ENCODE measurements around the gene MBP. TPM values are rescaled to one million over a fixed set of nuclear protein-coding genes. Genes with fewer than 3 reads are reported as not detected.
A peak's percentile ranks its signal among the peaks of the same experiment; 100 is the strongest.

Gene MBP
- total RNA-seq, 1 donor from 2014 or later: 3.2 TPM

DNA sequence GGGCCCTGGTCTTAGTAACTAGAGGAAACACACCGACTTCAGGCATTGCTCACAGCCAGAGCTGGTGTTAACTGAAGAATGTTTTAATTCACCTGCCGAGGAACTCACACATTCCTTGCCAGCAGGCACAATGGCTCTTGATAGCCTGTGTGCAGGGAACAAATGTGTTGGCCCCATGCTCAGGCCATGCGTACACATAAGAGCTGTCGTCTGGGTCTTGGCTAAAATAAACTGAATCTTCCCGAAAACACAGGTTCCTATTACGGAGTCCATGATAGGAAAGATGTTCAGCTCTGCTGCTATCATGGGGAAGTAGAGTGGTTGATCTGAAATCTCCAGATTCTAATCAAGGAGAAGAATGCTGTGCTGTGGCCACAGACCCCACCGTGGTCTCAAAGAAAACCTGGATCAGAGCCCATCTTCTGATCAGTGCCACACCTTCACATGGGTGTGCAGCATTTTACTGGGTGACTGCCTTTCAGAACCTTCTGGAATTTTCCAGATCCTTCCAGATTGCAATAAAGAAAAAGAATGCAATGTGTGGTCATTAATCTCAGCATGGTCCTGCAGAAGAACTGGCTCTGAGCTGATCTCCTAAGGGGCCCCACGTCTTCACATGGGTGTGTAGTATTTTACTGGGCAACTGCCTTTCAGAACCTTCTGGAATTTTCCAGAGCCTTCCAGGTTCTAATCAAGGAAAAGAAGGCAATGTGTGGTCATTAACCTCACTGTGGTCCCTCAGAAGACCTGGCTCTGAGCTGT is 17.2 kb downstream of the MBP start:
- no peak for DNase-seq (ENCODE audit: low read depth)

DNA sequence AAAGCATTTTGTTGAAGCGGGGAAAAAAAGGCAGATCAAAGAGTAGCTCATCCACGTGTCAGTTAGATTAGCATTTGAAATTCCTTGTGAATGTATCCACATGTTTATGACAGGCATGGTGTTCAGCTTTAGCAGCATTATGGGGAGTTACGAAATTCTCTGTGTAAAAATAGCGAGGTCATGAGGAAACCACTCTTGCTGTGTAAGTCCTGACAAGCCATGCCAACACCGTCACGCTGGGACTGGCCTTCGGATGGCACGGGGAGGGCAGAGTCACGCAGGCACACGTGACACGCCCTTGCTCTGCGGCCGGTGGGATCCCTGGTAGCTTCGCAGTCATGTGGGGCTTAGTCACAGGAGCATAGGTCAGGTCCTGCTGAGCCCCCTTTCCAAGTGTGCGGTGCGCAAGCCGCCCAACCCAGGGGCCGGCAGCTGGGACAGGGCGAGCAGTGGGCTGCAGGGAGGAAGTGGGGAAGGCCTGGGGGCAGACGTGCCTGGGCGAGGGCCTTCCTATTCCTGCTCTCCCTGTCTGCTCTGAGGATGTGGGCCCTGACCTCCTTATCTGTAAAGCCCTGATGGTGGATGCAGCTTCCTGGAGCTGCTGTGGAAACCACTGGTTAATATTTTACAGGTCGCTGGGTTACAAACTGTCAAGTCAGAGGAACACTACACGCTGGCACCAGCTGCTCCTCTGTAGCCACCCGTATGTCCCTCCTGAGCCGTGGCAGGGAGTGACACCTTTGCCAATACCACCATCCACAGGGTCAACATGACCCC is 18.0 kb downstream of the MBP start:
- DNase-seq (ENCODE audit: low read depth): peak; percentile 96

DNA sequence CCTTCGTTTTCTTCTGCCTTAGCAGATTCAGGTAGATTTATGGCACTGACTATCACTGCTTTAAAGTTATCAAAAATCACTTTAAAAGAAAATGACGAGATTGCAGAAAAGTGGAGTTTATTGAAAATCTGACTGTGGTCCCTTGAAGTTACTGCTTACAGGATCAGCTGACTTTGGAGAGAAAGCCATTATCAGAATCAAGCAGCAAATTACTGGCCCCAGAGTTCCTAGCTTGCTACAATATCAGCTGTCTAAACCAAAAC is 18.5 kb downstream of the MBP start:
- DNase-seq (ENCODE audit: low read depth): no peak

DNA sequence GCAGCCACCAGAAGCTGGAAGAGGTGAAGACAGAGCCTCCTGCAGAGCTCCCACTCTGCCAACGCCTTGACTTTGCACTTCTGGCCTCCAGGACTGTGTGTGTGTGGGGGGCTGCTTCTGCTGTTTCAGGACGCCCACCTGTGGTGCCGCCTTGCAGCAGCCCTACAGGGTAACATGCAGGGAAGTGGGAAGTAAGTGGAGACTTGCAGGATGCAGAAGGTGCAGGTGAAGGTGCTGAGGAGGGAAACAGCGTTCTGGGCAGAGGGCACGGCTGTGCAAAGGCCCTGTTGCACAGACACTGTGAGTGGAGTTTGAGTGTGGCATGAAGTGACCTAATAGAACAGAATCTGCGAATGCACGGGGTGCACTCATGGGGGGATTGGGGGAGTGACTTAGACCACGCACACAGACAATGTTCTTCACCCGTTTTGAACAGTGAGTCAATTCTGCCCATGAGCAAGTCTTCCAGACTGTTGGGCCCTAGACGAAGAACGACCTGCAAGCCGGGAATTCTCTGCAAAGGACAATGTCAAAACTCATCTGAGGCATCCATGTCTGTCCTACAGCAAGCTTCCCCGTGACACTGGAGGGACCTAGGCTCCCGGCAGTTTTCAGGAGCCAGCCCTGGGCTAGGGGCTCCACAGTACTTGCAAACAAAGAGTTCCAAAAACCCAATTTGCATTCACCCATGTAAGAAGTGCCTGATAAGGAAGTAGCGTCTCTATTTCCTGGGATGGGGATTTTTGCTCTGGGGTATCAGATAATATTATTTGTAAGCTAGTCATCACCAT is 19.0 kb downstream of the MBP start:
- no peak for DNase-seq (ENCODE audit: low read depth)

DNA sequence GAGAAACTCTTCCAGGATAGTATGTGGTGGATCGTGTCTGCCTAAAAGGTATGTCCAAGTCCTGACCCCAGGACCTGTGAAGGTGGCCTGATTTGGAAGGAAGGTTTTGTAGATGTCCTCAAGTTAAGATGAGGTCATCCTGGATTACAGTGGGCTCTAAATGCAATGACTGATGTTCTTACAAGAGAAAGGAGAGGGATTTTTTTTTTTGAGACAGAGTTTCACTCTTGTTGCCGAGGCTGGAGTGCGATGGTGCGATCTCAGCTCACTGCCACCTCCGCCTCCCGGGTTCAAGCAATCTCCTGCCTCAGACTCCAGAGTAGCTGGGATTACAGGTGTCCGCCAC is 19.9 kb downstream of the MBP start:
- DNase-seq (ENCODE audit: low read depth): no peak

DNA sequence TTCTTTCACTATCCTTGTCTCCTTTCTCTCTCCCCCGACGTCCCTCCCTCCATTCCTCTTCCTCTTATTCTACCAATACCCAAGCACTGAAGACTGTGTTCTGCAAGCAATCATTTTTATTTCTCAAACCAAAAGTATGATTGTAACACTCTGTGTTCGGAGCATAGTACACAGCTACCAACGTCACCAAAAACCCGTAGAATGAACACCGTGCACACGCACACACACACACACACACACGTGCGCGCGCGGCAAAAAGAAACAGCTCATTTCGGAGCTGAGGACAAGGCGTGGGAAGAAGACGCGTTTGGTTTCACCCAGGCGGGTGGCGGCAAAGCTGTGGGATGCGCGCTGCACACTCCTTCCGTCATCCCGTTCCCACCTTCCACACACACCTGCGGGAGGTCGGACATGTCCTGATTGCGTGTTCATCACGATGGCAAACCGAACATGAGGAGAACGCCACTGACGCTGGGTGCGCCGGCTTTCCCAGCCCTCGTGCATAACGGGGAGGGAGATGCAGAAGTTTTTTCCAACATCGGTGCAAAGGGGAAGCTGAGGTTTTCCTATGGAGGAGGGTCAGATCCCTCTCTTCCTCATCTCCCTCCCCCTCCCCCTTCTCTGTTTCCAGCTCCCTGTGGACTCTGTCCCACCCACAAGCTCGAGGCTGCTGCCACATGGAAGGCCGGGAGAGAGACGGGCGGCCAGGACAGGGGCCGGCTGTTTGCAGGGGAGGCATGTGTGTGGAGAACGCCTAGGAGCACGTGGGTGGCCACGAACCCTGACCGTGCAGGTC is 20.4 kb downstream of the MBP start:
- no peak for DNase-seq (ENCODE audit: low read depth)

DNA sequence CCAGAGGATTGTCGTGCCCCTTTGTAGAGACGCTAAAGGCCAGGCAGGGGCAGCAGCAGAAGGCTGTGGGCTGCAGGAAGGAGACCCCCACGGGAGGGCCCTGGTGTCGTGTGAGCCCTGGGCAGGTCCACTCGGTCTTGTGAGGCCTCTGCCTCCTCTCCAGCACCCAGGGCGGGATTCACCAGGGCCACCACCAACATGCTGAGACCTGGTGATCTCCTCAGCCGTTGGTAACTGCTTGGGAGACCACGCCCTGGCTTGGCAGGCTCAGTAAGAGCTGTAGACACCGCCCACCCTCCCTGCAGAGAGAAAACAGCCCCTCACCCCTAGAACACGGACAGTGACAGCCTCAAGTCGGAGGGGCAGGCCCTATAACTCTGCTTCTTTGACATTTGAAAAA is 21.1 kb downstream of the MBP start:
- DNase-seq (ENCODE audit: low read depth): no peak

DNA sequence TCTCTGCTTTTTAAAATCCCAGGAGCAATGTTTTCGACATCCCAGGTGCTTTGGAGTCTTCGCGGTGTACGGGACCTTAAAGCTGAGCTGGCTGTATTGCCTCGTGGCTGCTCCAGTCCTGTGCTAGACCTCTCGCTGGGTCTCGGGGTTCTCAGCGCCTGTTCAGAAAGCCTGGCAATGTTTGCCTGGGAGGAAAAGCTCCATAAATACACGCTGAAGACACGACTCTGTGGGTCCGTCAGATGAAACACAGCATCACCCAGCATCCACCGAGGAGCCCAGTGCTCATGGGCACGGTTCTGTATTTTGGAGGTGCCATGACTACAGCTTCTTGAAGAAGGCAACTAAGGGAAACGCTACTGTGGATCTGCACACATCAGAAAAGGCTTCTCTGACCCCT is 21.6 kb downstream of the MBP start:
- no peak for DNase-seq (ENCODE audit: low read depth)

DNA sequence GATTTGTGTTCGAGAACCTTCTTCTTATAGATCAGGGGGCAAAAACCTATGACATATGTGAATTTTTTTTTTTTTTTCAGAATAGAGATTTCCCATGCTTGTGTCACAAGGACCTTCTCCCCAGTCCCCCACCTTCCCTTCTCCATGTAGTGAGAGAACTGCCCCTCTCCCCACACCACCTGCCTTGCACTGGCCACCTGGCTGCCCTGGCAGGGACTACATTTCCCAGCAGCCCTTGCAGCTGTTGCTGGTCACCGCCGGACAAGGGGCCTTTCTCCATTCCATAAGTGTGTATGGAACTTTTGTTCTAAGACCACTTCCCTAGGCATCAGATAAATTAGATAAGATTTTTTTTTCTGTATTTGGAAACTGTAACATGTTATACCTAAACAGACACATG is 22.2 kb downstream of the MBP start:
- DNase-seq (ENCODE audit: low read depth): no peak

DNA sequence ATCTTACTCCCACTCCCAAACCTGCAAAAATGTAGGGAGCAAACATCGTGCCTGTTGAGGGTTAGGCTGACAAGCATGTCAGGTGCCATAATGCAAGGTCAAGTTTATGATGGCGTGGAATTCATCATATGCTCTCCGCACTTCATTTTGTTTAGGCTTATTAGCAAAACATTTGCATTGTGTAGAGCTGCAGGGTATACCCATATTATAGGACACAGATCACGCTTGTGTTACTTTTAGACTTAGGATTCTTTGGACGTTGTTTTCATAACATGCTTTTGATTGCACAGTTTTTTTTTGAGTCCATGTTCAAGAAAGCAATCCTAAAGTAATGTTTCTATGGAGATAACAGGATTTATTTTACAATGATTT is 22.9 kb downstream of the MBP start:
- no peak for DNase-seq (ENCODE audit: low read depth)

DNA sequence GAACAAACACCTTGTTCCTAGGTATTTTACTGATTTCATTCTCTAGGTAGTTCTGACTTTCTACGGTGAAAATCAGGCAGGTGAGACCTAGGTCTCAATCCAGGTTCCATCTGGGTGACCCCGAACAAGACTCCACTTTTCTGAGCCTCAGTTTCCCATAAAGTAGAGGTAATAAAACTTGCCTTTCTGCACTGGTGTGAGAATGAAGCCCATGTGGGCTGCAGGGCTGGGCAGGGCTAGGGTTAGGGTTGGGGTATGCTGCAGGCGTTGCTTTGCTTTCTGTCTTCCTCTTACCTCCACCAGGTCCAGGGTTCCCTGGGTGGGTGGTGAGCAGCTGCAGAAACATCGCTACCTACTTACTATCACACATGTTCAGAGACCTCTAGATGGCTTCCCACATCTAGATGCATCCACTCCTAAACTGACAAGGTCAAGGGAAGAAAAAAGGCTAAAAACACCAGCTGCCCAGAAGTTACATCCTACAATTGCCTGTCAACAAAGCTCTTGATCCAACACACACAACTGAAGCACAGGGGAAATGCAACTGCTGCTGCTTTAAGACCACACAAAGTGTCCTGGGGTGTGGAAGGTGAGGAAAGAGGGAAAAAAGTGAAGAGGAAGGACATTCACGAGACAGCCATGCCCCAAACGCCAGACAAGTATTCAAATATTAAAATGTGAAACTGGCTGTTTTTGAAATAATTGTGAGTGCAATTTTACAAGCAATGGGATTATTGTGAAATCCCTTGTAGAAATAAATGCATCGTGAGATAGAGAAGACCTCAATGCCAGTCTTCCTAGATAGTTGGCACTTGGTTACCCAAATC is 23.5 kb downstream of the MBP start:
- DNase-seq (ENCODE audit: low read depth): no peak

DNA sequence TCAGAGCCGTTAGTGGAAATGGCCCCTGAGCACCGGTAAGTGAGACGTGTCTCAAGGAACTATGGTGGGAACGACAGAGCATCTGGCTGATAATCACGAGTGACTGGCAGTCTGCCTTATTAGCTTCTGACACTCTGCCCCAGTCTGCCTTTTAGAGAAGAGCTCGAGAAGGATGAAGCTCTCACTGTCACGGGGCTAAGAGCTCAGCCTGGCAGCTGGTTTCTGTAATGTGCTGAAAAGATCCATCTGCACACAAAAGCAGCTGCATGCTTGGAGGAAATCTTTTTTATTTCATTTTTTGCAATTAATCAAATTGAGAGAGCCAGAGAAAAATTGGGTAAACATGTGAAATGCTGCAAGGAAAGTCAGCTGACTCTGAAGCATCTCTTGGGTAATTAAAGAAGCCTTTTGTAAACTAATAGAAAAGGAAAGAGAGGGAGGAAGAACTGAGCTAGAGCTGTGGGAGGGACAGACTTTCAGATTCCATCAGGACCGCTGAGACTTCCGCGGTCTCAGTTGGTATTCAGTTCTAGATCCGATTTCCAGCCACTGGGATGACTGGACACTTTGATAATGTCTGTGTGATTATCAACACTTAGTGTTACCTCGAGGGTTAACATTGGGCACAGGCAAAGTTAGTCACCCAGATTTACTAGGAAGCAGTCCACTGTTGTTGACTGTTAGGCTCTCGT is 24.4 kb downstream of the MBP start:
- peak; percentile 96 for DNase-seq (ENCODE audit: low read depth)

DNA sequence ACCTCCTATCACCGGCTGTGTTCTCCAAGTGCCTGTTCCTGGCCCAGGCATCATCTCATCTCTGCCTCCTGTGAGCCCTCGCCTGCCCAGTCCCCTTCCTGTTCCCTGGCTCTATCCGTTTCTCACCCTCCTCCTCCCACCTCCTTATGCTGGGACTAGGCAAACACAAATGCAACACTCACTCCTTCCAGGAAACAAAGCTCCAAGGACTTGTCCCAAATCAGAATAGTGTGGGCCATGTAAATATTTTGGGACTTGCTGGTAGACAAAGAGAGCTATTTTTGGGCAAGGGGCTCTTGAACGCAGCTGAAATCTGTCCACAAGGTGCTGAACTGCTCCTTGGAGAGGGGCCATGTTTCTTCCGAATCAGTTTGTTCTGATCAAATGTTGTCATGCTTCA is 25.3 kb downstream of the MBP start:
- peak; percentile 48 for DNase-seq (ENCODE audit: low read depth)

DNA sequence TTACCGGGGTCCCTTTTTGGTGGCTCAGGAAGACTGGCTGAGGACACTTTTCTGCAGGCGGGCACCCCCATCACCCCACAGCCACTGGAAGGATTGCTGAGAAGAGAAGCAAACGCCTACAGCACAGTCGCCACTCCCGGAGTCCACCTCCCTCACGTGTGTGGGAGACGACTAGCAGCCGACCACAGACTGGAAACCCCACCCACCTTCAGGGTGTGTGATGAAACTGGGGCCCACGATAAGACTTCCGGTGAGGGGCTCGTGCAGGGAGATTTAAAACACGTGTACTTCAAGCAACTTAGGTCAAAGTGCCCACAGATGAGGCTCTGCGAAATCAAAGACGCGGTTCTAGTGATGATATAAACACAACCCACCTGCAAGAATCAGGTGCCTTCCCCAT is 26.3 kb downstream of the MBP start:
- DNase-seq (ENCODE audit: low read depth): no peak

DNA sequence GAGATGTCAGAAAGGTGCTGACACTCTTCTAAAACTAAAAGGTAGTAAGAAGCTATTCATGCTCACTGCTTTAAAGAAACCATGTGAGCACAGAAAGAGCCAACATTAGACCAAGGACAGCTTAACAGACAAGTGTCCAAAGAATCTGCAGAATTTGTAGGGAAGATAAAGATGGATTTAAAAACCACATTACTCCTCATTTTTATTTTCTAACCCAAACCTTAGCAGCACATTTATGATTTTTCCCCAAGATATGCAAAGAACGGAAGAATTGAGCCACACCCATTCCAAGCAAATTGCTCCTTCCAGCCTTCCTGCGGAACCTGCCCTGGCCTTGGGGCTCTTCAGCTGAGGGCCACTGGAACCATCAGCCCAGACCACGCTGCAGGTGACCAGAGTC is 26.9 kb downstream of the MBP start:
- DNase-seq (ENCODE audit: low read depth): no peak

DNA sequence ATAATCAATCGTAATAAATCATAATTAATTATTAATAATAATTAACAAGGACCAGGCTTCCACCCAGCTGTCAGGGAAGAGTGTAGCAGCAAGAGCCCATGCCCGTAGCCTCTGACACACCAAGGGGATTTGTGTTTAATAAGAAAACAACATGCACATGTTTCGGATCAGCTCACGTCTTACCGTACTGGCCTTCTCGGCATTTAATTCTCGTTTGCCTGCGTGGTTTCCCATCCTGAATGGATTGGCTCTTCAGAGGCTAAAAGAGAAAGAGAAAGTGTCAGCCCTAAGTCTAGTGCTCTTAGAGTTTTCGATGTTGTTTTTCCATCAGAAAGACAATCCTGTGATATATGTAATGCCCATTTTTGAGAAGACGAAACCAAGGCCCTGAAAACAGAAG is 27.6 kb downstream of the MBP start:
- no peak for DNase-seq (ENCODE audit: low read depth)

DNA sequence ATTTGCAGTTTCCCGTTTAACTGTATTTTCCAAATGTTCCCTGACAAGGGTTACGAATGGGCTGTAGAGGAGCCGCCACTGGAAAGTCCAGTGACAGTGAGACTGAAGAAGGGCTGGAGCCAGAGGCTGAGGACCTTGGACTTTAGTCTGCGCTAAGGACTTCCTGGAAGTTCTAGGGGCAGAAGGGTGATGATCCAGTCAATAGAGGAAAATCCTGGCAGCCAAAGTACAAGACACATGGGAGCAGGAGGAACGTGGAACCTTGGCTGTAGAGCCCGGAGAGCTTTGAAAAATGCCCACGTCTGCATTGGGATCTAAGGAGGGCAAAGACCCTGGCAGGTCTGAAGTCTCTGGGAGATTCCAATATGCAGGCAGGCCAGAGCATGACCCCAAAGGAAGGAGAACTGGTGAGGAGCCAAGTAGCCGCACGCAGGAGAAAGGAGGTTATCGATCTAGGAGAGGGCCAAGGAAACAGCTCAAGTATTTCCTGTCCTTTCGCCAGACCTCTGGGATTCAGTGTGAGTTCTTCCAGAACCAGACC is 28.5 kb downstream of the MBP start:
- DNase-seq (ENCODE audit: low read depth): no peak

DNA sequence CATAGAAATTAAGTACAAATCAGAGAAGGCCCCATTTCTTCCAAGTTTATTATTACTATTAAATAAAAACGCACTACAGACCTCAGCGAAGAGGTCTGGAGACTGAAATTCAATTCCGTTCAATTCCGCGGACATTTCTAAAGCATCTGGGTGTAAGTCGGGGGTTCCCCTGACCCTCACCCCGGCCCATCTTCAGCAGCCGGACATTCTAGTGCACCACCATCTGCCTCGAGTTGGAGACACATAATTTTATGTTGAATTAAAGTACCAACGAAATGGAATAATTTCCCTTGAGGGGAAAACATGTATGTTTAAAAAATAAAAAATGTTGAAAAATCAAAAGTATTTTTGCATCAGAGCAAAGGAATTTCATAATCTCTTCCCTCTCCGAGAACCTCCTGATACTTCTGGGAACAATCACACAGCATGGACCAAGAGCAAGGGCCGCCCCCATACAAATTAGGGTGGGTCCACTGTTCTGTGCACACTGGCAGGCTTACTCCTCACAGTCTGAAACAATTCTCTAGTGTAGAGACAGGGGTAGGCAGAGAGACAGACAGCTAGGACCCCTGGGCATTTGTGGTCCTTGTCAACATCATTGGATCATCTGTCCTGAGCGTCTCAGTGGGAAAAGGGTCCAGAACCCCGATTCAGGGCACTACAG is 29.3 kb downstream of the MBP start:
- no peak for DNase-seq (ENCODE audit: low read depth)

DNA sequence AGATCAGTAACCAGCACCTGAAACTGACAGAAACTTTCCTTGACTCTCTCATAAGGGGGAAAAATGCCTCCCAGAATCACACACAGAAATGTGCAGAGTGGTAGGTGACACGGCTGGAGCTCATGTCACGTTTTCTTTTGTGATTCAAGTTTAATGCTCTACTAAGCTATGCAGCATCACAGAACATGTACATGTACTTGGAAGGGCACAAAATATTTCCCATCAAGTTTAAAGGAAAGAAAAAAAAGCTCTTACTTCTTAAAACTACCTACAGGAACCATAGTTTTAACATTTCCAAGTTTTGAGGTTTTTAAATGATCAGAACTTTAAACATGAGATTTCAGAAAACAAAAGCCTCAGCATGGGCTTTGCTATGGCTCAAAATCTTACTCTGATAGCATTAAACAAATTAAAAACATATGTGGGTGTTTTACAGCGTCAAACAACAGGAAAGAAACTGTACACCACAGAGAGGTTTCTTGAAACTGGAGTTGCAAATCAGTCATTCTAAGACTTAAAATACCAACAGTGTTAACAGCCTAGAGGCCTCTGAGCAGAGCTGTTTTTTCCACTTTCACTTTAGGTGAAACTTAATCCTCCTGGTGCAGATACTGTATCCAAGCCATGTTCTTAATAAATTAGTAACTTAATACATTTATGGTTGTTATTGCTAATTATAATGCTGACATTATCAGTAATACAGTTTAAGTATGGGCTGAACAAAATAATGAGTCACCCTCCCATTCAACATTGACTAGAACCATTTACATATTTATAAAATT is 30.1 kb downstream of the MBP start:
- DNase-seq (ENCODE audit: low read depth): peak; percentile 76
